Loucy (cell line): ENCODE results near the gene INPP5F.

ENCODE experiments used
- CTCF ChIP-seq: fragments of 200-600 bp; sonication (generic); conservative IDR thresholded peaks from 2 replicates; pipeline ENCODE4 v1.5.1; 2014; ENCODE audit warnings: mild to moderate bottlenecking, antibody characterized with exemption, low read length
- EZH2phosphoT487 ChIP-seq: fragments of 200-600 bp; IDR thresholded peaks from 2 replicates; pipeline ENCODE4 v1.6.1; 2018; ENCODE audit warnings: antibody characterized with exemption, mild to moderate bottlenecking, moderate library complexity, borderline replicate concordance

GRCh38 chr10:119831656-119832055, 105.8 kb downstream of the INPP5F start:
- TF ChIP-seq CTCF (no peak), EZH2phosphoT487 (no peak)
